ENCODE results near the gene KAT2B. TPM values are rescaled to one million over a fixed set of nuclear protein-coding genes. Genes with fewer than 3 reads are reported as not detected.

Gene KAT2B
- total RNA-seq, 1 donor from 2014 or later = 8.1 TPM

DNA sequence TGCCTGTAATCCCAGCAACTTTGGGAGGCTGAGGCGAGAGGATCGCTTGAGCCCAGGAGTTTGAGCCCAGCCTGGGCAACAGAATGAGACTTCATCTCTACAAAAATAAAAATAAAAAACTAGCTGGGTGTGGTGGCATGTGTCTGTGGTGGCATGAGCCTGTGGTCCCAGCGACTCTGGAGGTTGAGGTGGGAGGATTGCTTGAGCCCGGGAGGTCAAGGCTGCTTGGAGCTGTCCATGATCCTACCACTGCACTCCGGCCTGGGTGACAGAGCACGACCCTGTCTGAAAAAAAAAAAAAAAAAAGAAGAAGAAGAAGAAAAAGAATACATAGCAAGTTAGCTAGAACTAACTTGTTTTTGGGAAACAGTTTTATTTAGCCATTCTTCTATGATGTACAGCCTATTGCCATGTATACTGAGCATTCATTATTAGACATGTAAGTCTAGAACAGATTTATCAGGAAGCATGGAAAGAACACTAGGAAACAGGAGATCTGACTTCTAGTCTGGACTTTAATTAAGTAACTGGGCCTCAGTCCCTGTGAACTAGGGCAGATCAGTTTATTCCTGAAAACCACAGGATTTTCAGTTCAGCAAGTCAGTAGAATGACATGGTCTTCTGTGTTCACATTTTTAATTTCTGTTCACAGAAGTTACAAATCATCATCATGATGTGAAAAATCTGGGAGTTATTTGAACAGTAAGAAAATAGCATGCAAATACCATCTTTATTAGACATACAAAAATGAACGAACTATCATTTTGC, 65.5 kb downstream of the KAT2B start:
- peaks cover 4% of the 10 kb centered on the region for H3K4me1 Mint-ChIP-seq (ENCODE audit: low read depth)
- TF ChIP-seq, protein P1, sequence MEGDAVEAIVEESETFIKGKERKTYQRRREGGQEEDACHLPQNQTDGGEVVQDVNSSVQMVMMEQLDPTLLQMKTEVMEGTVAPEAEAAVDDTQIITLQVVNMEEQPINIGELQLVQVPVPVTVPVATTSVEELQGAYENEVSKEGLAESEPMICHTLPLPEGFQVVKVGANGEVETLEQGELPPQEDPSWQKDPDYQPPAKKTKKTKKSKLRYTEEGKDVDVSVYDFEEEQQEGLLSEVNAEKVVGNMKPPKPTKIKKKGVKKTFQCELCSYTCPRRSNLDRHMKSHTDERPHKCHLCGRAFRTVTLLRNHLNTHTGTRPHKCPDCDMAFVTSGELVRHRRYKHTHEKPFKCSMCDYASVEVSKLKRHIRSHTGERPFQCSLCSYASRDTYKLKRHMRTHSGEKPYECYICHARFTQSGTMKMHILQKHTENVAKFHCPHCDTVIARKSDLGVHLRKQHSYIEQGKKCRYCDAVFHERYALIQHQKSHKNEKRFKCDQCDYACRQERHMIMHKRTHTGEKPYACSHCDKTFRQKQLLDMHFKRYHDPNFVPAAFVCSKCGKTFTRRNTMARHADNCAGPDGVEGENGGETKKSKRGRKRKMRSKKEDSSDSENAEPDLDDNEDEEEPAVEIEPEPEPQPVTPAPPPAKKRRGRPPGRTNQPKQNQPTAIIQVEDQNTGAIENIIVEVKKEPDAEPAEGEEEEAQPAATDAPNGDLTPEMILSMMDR (IDR thresholded peaks at IDR 0.05) = no peak
- no peak overlapping the region for H3K27ac Mint-ChIP-seq (ENCODE audit: unreplicated experiment)
- no peak overlapping the region for H3K4me3 Mint-ChIP-seq (ENCODE audit: unreplicated experiment)
- no peaks in the 10 kb centered on the region for H3K27me3 Mint-ChIP-seq (ENCODE audit: low read depth)
- no peaks in the 10 kb centered on the region for H3K9me3 Mint-ChIP-seq (ENCODE audit: low read depth)
- no peaks in the 10 kb centered on the region for H3K36me3 Mint-ChIP-seq (ENCODE audit: low read depth)
- no peak for DNase-seq (ENCODE audit: low spot score)

DNA sequence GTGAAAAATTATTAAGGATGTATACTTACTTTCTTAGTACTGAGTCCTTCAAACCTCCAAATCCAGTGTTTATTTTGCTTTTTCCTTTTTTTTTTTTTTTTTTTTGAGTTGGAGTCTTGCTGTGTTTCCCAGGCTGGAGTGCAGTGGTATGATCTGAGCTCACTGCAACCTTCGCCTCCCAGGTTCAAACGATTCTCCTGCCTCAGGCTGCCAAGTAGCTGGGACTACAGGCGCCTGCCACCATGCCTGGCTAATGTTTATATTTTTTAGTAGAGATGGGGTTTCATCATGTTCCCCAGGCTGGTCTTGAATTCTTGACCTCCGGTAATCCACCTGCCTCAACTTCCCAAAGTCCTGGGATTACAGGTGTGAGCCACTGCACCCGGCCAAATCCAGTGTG, 67.5 kb downstream of the KAT2B start:
- TF ChIP-seq, protein P1 (IDR thresholded peaks at IDR 0.05) = no peak
- no peaks in the 10 kb centered on the region for H3K4me1 Mint-ChIP-seq (ENCODE audit: low read depth)
- no peak overlapping the region for H3K4me3 Mint-ChIP-seq (ENCODE audit: unreplicated experiment)
- H3K9me3 Mint-ChIP-seq (ENCODE audit: low read depth) = no peaks in the 10 kb centered on the region
- H3K27ac Mint-ChIP-seq (ENCODE audit: unreplicated experiment) = no peak overlapping the region
- H3K27me3 Mint-ChIP-seq (ENCODE audit: low read depth) = no peaks in the 10 kb centered on the region
- no peaks in the 10 kb centered on the region for H3K36me3 Mint-ChIP-seq (ENCODE audit: low read depth)
- no peak for DNase-seq (ENCODE audit: low spot score)

DNA sequence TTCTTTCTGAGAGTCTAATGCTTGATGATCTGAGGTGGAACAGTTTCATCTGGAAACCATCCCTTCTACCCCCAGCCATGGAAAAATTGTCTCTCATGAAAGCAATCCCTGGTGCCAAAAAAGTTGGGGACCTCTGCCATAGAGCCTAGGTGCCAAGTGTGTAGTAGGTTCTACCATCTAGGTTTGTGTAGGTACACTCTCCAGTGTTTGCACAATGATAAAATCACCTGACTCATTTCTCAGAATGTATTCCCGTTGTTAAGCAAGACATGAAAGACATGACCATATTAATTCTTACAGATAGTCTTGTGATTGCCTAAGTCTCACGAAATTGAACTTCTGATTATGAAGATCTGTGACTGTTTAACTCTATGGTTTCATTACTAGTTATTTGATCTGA, 68.6 kb downstream of the KAT2B start:
- no peaks in the 10 kb centered on the region for H3K36me3 Mint-ChIP-seq (ENCODE audit: low read depth)
- no peaks in the 10 kb centered on the region for H3K9me3 Mint-ChIP-seq (ENCODE audit: low read depth)
- H3K27me3 Mint-ChIP-seq (ENCODE audit: low read depth) = no peaks in the 10 kb centered on the region
- H3K27ac Mint-ChIP-seq (ENCODE audit: unreplicated experiment) = no peak overlapping the region
- TF ChIP-seq, protein P1 (IDR thresholded peaks at IDR 0.05) = no peak
- no peak for DNase-seq (ENCODE audit: low spot score)
- H3K4me3 Mint-ChIP-seq (ENCODE audit: unreplicated experiment) = no peak overlapping the region
- no peaks in the 10 kb centered on the region for H3K4me1 Mint-ChIP-seq (ENCODE audit: low read depth)

DNA sequence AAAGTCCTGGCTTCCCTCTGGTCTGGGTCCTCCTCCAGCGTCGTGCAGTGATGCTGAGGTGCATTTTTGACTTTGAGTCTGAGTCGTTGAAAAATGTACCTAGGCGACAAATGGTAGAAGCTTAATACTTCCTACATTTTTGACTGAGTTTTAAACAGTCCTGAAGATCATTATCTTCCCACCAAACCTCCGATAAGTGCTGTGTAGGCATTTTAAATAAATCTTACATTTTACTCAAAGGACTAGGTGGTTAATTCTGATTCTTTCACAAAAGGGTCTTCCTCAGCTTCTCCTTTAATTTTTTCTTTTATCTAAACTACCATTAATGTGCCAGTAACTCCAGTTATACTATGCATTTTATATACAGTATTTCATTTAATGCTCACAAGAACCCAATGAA, 70.6 kb downstream of the KAT2B start:
- TF ChIP-seq, protein P1 (IDR thresholded peaks at IDR 0.05) = no peak
- Mint-ChIP-seq H3K4me3 (ENCODE audit: unreplicated experiment) (no peak overlapping the region), H3K4me1 (ENCODE audit: low read depth) (no peaks in the 10 kb centered on the region), H3K27me3 (ENCODE audit: low read depth) (no peaks in the 10 kb centered on the region), H3K27ac (ENCODE audit: unreplicated experiment) (no peak overlapping the region), H3K9me3 (ENCODE audit: low read depth) (no peaks in the 10 kb centered on the region), H3K36me3 (ENCODE audit: low read depth) (peaks cover 2% of the 10 kb centered on the region)
- no peak for DNase-seq (ENCODE audit: low spot score)

DNA sequence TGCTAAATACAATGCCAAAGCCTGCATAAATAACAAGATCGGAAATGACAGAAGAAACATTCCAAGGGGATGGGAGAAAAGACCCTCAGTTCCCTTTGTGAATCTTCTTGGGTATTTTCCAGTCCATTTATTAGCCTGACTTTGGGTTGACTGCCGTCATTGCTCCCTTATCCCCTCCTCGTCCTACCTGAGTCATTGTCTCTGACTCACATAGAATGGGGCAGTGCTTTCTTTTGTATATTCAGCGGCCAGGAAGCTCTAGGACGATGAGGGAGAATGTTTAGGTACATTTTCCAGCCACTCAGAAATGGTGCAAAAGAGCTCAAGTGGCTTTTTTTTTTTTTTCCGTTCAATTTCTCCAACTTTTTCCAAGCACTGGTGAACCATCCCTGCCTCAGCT, 71.6 kb downstream of the KAT2B start:
- Mint-ChIP-seq H3K9me3 (ENCODE audit: low read depth) (no peaks in the 10 kb centered on the region), H3K27me3 (ENCODE audit: low read depth) (no peaks in the 10 kb centered on the region), H3K36me3 (ENCODE audit: low read depth) (peaks cover 2% of the 10 kb centered on the region), H3K4me3 (ENCODE audit: unreplicated experiment) (no peak overlapping the region), H3K4me1 (ENCODE audit: low read depth) (no peaks in the 10 kb centered on the region), H3K27ac (ENCODE audit: unreplicated experiment) (no peak overlapping the region)
- no peak for DNase-seq (ENCODE audit: low spot score)
- TF ChIP-seq, protein P1 (IDR thresholded peaks at IDR 0.05) = no peak

Data from chondrocyte (in vitro differentiated cells).